Measurements from ENCODE around the gene WDR62.

DNA sequence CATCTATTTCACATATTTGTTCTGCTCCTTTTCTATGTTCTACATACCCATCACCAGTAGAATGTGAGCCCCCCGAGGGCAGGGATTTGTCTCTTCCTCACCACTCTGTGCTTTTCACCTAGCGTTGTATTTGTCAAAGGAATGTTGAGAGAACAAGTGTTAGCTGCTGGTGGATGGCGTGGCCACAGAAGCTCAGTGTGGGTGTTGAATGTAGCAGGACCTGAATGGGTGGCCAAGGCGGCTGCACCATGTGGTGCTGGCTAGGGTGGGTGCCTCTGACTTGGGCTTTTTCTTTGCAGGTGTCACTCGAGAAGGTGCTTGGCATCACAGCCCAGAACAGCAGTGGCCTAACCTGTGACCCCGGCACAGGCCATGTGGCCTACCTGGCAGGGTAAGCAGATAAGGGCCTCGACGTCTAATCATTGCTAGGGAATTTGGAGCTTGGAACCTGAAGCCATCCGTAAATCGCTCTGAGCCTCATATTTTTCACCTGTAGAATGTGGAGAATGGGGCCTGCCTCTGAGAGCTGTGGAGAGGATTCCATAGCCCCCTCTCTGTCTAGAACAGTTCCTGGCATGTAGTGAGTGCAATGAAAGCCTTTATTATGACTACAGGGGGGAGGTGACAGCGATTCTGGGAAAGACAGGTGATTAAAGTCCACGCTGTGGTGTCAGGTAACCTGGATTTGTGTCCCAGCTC is 3.9 kb downstream of the WDR62 start:
- TF ChIP-seq CTCF (IDR thresholded peaks at IDR 0.05) (no peak), POLR2A (IDR thresholded peaks at IDR 0.05) (no peak)
